Caco-2 (cell line): ENCODE measurements around the gene GSE1. TPM values are rescaled to one million over a fixed set of nuclear protein-coding genes. Genes with fewer than 3 reads are reported as not detected.

Experiments used
- BruUV-seq: library from RNA; stranded (reverse); fragments of 400-500 nt; replicated peaks from 2 replicates; lab custom pipeline; 2021; lab: Mats Ljungman, UMichigan
- CTCF ChIA-PET: fragments of 300-600 bp; sonication (Branson Sonifier 250); formaldehyde crosslinking; loops from one replicate; lab custom pipeline; 2022; ENCODE audit warnings: antibody characterized with exemption; lab: Charles Lee
- POLR2A ChIA-PET: fragments of 300-600 bp; sonication (Branson Sonifier 250); formaldehyde crosslinking; loops from one replicate; lab custom pipeline; 2022; ENCODE audit warnings: antibody characterized with exemption; lab: Charles Lee
- DNase-seq, 2 experiments: peaks; one replicate each; pipeline versions ENCODE4 v3.0.0 to v3.0.0-alpha.2; 2020 to 2022
- H3K27me3 ChIP-seq: replicated peaks from 2 replicates; pipeline ENCODE4 v1.6.0; 2011; ENCODE audit warnings: low read length; ENCODE audit not compliant: control insufficient read depth, insufficient read depth
- H3K36me3 ChIP-seq: 2 replicates; pipeline ENCODE4 v1.5.1; 2011; ENCODE audit warnings: low read length; ENCODE audit not compliant: control insufficient read depth, insufficient read depth
- H3K4me1 ChIP-seq: fragments of 250-450 bp; sonication (Bioruptor Pico); 2 replicates; pipeline ENCODE4 v1.5.1; 2020; ENCODE audit warnings: mild to moderate bottlenecking
- H3K4me3 ChIP-seq: 2 replicates; pipeline ENCODE4 v1.5.1; 2011; ENCODE audit warnings: low read depth, mild to moderate bottlenecking, control low read depth, low read length
- H3K9me3 ChIP-seq: fragments of 250-450 bp; sonication (Bioruptor Pico); 2 replicates; pipeline ENCODE4 v1.5.1; 2020; ENCODE audit warnings: mild to moderate bottlenecking, moderate library complexity
- H3K27ac Mint-ChIP-seq: one replicate; pipeline ENCODE4 v1.8.0; 2022; ENCODE audit warnings: mixed read lengths; ENCODE audit not compliant: unreplicated experiment
- H3K27me3 Mint-ChIP-seq: one replicate; pipeline ENCODE4 v1.8.0; 2022; ENCODE audit warnings: mixed read lengths; ENCODE audit not compliant: insufficient read depth, unreplicated experiment
- H3K36me3 Mint-ChIP-seq: one replicate; pipeline ENCODE4 v1.8.0; 2022; ENCODE audit warnings: mild to moderate bottlenecking, mixed read lengths; ENCODE audit not compliant: insufficient read depth, unreplicated experiment
- H3K4me1 Mint-ChIP-seq: one replicate; pipeline ENCODE4 v1.8.0; 2022; ENCODE audit warnings: low read depth, mixed read lengths; ENCODE audit not compliant: unreplicated experiment
- H3K4me3 Mint-ChIP-seq: one replicate; pipeline ENCODE4 v1.8.0; 2022; ENCODE audit warnings: mild to moderate bottlenecking, moderate library complexity, mixed read lengths; ENCODE audit not compliant: unreplicated experiment
- H3K9me3 Mint-ChIP-seq: one replicate; pipeline ENCODE4 v1.8.0; 2022; ENCODE audit warnings: mixed read lengths; ENCODE audit not compliant: unreplicated experiment
- intact Hi-C: fragments of 100-400 bp; cut with micrococcal nuclease; formaldehyde crosslinking; loops from one replicate; pipeline ENCODE4 v1.10.0; 2022; ENCODE audit not compliant: unreplicated experiment
- total RNA-seq: library from RNA; stranded (reverse); gene quantifications from 2 replicates; pipeline ENCODE4 v1.2.3, GENCODE V29; 2022
- TF ChIP-seq, protein P1 (sequence below), 2 experiments: fragments of 200-600 bp in 1 of 2; IDR thresholded peaks; 1 replicate in 1 of 2; 2 replicates in 1 of 2; pipeline versions ENCODE4 v1.5.1 to v1.8.0; 2011 to 2022; ENCODE audit warnings: antibody characterized with exemption in 1 of 2, control low read depth in 1 of 2, inconsistent platforms in 1 of 2, low read depth in 1 of 2, low read length in 1 of 2, mild to moderate bottlenecking in 1 of 2, moderate library complexity in 1 of 2; ENCODE audit not compliant: insufficient read depth in 1 of 2, severe bottlenecking in 1 of 2, unreplicated experiment in 1 of 2

GSE1 gene
- total RNA-seq, 1 experiment from 2014 or later, result 142 TPM

GRCh38 chr16:85667261-85667660 is 54.1 kb downstream of the GSE1 start:
- POLR2A ChIA-PET, result no interaction called here
- Mint-ChIP-seq H3K36me3 (peaks cover 100% of the 10 kb centered on the region), H3K27ac (no peak overlapping the region), H3K4me3 (no peak overlapping the region), H3K9me3 (no peaks in the 10 kb centered on the region), H3K27me3 (no peaks in the 10 kb centered on the region), H3K4me1 (no peaks in the 10 kb centered on the region)
- no peak overlapping the region for H3K4me3 ChIP-seq
- H3K9me3 ChIP-seq, result no peaks in the 10 kb centered on the region
- intact Hi-C loops, result no loop called here
- no peaks in the 10 kb centered on the region for H3K4me1 ChIP-seq
- no peak for DNase-seq
- no TSS peak for BruUV-seq
- H3K27me3 ChIP-seq, result no peaks in the 10 kb centered on the region
- peaks cover 29% of the 10 kb centered on the region for H3K36me3 ChIP-seq
- CTCF ChIA-PET, result interaction anchor here (1.2 kb wide), 1 partner anchor 23 kb away, joined by 3 read pairs; no protein-coding TSS in a partner anchor
- TF ChIP-seq, protein P1, sequence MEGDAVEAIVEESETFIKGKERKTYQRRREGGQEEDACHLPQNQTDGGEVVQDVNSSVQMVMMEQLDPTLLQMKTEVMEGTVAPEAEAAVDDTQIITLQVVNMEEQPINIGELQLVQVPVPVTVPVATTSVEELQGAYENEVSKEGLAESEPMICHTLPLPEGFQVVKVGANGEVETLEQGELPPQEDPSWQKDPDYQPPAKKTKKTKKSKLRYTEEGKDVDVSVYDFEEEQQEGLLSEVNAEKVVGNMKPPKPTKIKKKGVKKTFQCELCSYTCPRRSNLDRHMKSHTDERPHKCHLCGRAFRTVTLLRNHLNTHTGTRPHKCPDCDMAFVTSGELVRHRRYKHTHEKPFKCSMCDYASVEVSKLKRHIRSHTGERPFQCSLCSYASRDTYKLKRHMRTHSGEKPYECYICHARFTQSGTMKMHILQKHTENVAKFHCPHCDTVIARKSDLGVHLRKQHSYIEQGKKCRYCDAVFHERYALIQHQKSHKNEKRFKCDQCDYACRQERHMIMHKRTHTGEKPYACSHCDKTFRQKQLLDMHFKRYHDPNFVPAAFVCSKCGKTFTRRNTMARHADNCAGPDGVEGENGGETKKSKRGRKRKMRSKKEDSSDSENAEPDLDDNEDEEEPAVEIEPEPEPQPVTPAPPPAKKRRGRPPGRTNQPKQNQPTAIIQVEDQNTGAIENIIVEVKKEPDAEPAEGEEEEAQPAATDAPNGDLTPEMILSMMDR (IDR thresholded peaks at IDR 0.05; ENCODE audit: insufficient read depth in 1 of 2, low read depth in 1 of 2, low read length in 1 of 2, severe bottlenecking in 1 of 2, unreplicated experiment in 1 of 2), result no peak

GRCh38 chr16:85667841-85668413 is 54.8 kb downstream of the GSE1 start:
- no peak overlapping the region for H3K27ac Mint-ChIP-seq
- peaks cover 23% of the 10 kb centered on the region for H3K36me3 ChIP-seq

DNA sequence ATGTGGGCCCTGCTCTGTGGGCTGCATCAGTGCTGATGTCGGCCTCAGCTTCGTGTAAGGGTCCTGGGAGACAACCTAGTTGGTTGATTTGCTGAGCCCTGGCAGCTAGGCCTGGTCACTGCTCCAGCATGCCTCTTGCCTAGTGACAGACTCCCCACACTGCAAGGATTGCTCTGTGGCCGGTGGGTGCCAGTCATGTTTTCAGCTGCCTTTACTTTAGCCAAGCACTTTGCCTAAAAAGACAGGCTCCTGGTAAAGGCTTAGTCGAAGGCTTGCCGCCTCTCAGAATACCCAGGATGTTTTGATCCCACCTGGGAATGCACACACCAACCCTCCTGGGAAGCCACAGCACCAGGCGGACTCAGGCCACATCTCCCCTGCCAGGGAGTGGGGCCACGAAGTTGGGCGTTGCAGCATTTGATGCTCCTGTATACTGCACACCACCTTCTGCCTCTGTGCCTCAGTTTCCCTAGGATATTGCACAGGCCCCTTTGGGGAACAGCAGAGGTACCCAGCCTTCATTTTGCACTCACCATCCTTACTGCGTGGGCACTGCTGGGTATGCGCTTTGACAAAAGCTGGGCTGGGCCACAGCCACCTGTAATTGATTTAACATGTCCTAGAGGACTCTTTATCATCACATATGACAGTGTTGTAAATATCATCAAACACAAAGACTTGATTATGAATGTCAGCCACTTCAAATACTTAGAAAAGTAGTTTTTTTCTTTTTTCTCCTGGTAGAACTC is 55.7 kb downstream of the GSE1 start:
- Mint-ChIP-seq H3K9me3 (no peaks in the 10 kb centered on the region), H3K4me3 (no peak overlapping the region), H3K27me3 (no peaks in the 10 kb centered on the region), H3K27ac (no peak overlapping the region), H3K4me1 (no peaks in the 10 kb centered on the region), H3K36me3 (peaks cover 100% of the 10 kb centered on the region)
- Histone ChIP-seq H3K27me3 (no peaks in the 10 kb centered on the region), H3K9me3 (no peaks in the 10 kb centered on the region), H3K4me3 (no peak overlapping the region), H3K4me1 (no peaks in the 10 kb centered on the region), H3K36me3 (peaks cover 19% of the 10 kb centered on the region)
- DNase-seq, result no peak
- intact Hi-C loops, result no loop called here
- ChIA-PET CTCF (no interaction called here), POLR2A (no interaction called here)
- BruUV-seq, result no TSS peak
- TF ChIP-seq, protein P1 (IDR thresholded peaks at IDR 0.05; ENCODE audit: insufficient read depth in 1 of 2, low read depth in 1 of 2, low read length in 1 of 2, severe bottlenecking in 1 of 2, unreplicated experiment in 1 of 2), result no peak

More at GRCh38 chr16:85667841-85668413, 54.8 kb downstream of the GSE1 start:
- no peak overlapping the region for H3K4me3 Mint-ChIP-seq
- TF ChIP-seq, protein P1 (IDR thresholded peaks at IDR 0.05; ENCODE audit: insufficient read depth in 1 of 2, low read depth in 1 of 2, low read length in 1 of 2, severe bottlenecking in 1 of 2, unreplicated experiment in 1 of 2), result no peak
- ChIA-PET POLR2A (no interaction called here), CTCF (interaction anchor here (1.2 kb wide), 1 partner anchor 22 kb away, joined by 3 read pairs; no protein-coding TSS in a partner anchor)
- TSS peak; percentile 14 for BruUV-seq
- H3K4me1 Mint-ChIP-seq, result no peaks in the 10 kb centered on the region
- Histone ChIP-seq H3K9me3 (no peaks in the 10 kb centered on the region), H3K4me3 (no peak overlapping the region), H3K27me3 (no peaks in the 10 kb centered on the region), H3K4me1 (no peaks in the 10 kb centered on the region)
- intact Hi-C loops, result no loop called here
- H3K36me3 Mint-ChIP-seq, result peaks cover 100% of the 10 kb centered on the region
- H3K9me3 Mint-ChIP-seq, result no peaks in the 10 kb centered on the region
- no peak for DNase-seq
- H3K27me3 Mint-ChIP-seq, result no peaks in the 10 kb centered on the region
